ENCODE results near the gene ASTN2. TPM values are rescaled to one million over a fixed set of nuclear protein-coding genes. Genes with fewer than 3 reads are reported as not detected.

The ASTN2 gene
- total and polyA plus RNA-seq, 2 donors (not counting 3 experiments of a cell fraction or from before 2014, with no cell fraction given), result 1.0 to 1.9 TPM

GRCh38 chr9:117354244-117354847, 60.5 kb downstream of the ASTN2 start:
- Histone ChIP-seq H3K79me2 (ENCODE audit: control insufficient read depth, insufficient read depth, low read length) (no peaks in the 10 kb centered on the region), H4K20me1 (replicated peaks; ENCODE audit: control insufficient read depth, extremely low read depth, insufficient read depth, low read length) (no peaks in the 10 kb centered on the region), H3K27ac (ENCODE audit: insufficient read depth, low read depth, low read length) (no peak overlapping the region), H3K36me3 (ENCODE audit: control insufficient read depth in 2 of 2, extremely low read depth in 1 of 2, insufficient read depth in 2 of 2, low read length in 2 of 2) (no peaks in the 10 kb centered on the region), H3K9me3 (replicated peaks; ENCODE audit: control insufficient read depth, insufficient read depth, low read length) (peaks cover 10% of the 10 kb centered on the region), H3K4me3 (replicated peaks in 1 of 3; ENCODE audit: insufficient read depth in 1 of 3, low read depth in 1 of 3, low read length in 3 of 3) (no peak overlapping the region), H3K4me1 (ENCODE audit: control insufficient read depth, extremely low read depth, insufficient read depth, low read length) (no peaks in the 10 kb centered on the region), H3K4me2 (ENCODE audit: insufficient read depth, low read length) (no peak overlapping the region), H2AFZ (ENCODE audit: low read depth, low read length) (no peak overlapping the region), H3K9me1 (replicated peaks; ENCODE audit: control insufficient read depth, extremely low read depth, insufficient read depth, low read length) (no peaks in the 10 kb centered on the region), H3K9ac (replicated peaks; ENCODE audit: extremely low read depth, insufficient read depth, low read length) (no peak overlapping the region), H3K27me3 (ENCODE audit: control insufficient read depth in 2 of 2, insufficient read depth in 2 of 2, low read length in 2 of 2) (no peaks in the 10 kb centered on the region)
- intact Hi-C loops (cut with micrococcal nuclease) (no loop called here), dilution Hi-C loops (cut with MboI; ENCODE audit: extremely low pct_ligation_motif_present, low sequenced_read_pairs) (no loop called here)
- FAIRE-seq (no peak), DNase-seq (ENCODE audit: low read depth, low spot score) (no peak)
- ChIA-PET POLR2A (no interaction called here), CTCF (no interaction called here)
- no TSS peak for BruUV-seq (replicated peaks)
- no peak for TF ChIP-seq CTCF (IDR thresholded peaks at IDR 0.05; ENCODE audit: extremely low read depth in 1 of 2, insufficient read depth in 1 of 2, low read depth in 1 of 2, low read length in 2 of 2)
- no peak for TF ChIP-seq MAX (IDR thresholded peaks at IDR 0.05; ENCODE audit: insufficient read depth, insufficient read length)
- TF ChIP-seq GATA2 (IDR thresholded peaks at IDR 0.05; ENCODE audit: insufficient read depth, insufficient read length, low read depth, low read length), result no peak
- TF ChIP-seq POLR2A (IDR thresholded peaks at IDR 0.05; ENCODE audit: low read depth, low read length), result no peak
- TF ChIP-seq FOS (IDR thresholded peaks at IDR 0.05; ENCODE audit: borderline replicate concordance, insufficient read depth, low read length), result no peak
- no peak for TF ChIP-seq POLR2AphosphoS5 (IDR thresholded peaks at IDR 0.05; ENCODE audit: insufficient read depth, low read depth, low read length)
- no peak for TF ChIP-seq EZH2 (IDR thresholded peaks at IDR 0.05; ENCODE audit: borderline replicate concordance, low read depth, low read length, severe bottlenecking)
- TF ChIP-seq JUN (IDR thresholded peaks at IDR 0.05; ENCODE audit: borderline replicate concordance, insufficient read depth, insufficient read length, low read depth), result no peak
- TF ChIP-seq MYC (IDR thresholded peaks at IDR 0.05; ENCODE audit: low read depth, low read length), result no peak

Measured in endothelial cell of umbilical vein (primary cell).